AG10803 (cell line): Measurements from ENCODE around the gene BPI.
"Not testable (repeated sequence)": the region's sequence is repeated elsewhere in the genome, so short reads cannot be mapped to it uniquely, and the experiment has no call there.

Experiments
- DNase-seq: peaks from one replicate; pipeline ENCODE4 v3.0.0; 2010; ENCODE audit warnings: low read depth
- H3K4me3 ChIP-seq: 2 replicates; pipeline ENCODE4 v1.5.1; 2011; ENCODE audit warnings: mild to moderate bottlenecking, low read length, control low read depth
- TF ChIP-seq, protein P1 (sequence below): conservative IDR thresholded peaks from 2 replicates; pipeline ENCODE4 v1.5.1; 2011; ENCODE audit warnings: mild to moderate bottlenecking, low read length, control low read depth, inconsistent platforms

The BPI gene

DNA sequence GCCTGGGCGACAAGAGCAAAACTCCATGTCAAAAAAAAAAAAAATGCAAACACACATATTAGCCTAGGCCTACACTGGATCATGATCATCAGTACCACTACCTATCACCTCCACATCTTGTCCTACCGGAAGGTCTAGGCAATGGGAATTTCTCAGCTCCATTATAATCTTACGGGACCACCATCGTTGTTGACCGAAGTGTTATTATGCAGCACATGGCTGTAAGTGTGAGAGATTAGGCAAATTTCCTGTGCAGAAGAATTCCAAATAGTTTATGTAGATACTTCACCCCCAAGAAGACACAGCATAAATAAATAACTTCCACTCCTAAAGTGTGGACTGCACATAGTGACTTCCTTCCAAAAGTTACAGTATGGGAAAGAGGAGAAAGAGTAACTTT is 26.7 kb upstream of the BPI start:
- no peak overlapping the region for H3K4me3 ChIP-seq
- DNase-seq, result no peak
- TF ChIP-seq, protein P1, sequence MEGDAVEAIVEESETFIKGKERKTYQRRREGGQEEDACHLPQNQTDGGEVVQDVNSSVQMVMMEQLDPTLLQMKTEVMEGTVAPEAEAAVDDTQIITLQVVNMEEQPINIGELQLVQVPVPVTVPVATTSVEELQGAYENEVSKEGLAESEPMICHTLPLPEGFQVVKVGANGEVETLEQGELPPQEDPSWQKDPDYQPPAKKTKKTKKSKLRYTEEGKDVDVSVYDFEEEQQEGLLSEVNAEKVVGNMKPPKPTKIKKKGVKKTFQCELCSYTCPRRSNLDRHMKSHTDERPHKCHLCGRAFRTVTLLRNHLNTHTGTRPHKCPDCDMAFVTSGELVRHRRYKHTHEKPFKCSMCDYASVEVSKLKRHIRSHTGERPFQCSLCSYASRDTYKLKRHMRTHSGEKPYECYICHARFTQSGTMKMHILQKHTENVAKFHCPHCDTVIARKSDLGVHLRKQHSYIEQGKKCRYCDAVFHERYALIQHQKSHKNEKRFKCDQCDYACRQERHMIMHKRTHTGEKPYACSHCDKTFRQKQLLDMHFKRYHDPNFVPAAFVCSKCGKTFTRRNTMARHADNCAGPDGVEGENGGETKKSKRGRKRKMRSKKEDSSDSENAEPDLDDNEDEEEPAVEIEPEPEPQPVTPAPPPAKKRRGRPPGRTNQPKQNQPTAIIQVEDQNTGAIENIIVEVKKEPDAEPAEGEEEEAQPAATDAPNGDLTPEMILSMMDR, result no peak

DNA sequence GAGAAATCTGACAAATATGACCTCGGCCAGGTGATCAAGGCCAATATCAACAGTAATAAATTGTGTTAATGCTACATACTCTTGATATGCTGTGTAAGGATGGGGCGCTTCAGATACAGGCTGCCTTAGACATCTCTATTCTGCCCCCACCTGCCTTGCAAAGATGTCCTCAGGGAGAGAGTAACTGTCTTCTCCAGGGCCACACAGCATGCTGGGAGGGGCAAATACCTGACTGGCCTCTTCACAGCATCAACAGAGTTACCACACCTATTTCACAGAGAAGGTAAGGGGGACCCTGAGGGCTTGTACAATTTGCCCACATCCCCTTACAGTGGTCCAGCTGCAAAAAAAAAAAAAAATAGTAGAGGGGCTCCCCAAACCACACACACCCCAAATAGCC is 26.3 kb upstream of the BPI start:
- TF ChIP-seq, protein P1, result no peak
- DNase-seq, result no peak
- H3K4me3 ChIP-seq, result no peak overlapping the region

DNA sequence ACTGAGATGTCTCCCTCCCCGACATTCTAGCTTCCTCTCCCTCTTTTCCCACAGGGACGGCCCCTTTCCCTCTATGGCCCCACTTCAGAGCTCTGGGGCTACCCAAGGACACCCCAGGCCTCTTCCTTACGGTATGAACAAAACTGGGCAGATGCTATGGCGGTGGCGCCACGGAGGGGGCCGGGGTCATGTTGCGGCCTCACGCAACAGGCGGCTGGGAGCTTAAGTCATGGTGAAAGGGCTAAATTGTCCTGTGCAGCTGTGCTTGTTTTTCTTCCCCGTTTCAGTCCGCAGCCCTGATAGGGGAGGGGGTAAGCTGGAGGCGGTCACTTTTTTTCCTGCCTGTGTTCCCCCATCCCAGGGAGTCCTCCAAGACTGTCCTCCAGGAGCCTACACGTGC is 25.8 kb upstream of the BPI start:
- no peak for DNase-seq
- no peak overlapping the region for H3K4me3 ChIP-seq
- TF ChIP-seq, protein P1, result no peak

DNA sequence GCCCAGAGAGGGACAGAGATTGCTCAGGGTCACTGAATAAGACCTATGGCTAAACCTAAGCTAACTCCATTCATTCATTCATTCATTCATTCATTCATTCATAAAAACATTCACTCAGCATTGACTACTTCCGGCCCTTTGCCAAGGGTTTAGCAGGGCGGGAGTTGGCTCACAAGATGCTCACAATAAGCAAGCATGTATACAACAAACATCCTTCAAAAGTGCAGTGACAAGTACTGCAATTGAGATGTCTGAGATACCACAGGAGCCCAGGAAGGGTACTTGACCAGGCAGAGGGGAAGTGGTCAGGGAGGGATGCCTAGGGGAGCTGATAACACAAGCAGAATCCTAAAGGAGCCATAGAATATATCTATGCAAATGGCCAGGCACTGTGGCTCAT is 25.2 kb upstream of the BPI start:
- TF ChIP-seq, protein P1, result no peak
- no peak overlapping the region for H3K4me3 ChIP-seq
- DNase-seq, result no peak

DNA sequence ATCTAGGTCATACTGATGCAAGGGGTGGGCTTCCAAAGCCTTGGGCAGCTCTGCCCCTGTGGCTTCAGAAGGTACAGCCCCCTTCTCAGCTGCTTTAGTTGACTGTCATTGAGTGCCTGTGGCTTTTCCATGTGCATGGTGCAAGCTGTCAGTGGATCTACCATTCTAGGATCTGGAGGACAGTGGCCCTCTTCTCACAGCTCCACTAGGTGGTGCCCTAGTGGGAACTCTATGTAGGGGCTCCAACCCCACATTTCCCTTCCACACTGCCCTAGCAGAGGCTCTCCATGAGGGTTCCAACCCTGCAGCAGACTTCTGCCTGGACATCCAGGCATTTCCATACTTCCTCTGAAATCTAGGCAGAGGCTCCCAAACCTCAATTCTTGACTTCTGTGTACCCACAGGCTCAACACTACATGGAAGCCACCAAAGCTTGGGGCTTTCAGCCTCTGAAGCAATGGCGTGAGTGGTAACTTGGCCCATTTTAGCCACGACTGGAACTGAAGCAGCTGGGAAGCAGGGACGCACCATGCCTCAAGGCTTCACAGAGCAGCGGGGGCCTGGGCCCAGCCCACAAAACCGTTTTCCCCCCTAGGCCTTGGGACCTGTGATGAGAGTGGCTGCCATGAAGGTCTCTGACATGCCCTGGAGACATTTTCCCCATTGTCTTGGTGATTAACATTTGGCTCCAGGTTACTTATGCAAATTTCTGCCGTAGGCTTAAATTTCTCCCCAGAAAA is 22.6 kb upstream of the BPI start:
- not testable (repeated sequence) for DNase-seq, H3K4me3 ChIP-seq

DNA sequence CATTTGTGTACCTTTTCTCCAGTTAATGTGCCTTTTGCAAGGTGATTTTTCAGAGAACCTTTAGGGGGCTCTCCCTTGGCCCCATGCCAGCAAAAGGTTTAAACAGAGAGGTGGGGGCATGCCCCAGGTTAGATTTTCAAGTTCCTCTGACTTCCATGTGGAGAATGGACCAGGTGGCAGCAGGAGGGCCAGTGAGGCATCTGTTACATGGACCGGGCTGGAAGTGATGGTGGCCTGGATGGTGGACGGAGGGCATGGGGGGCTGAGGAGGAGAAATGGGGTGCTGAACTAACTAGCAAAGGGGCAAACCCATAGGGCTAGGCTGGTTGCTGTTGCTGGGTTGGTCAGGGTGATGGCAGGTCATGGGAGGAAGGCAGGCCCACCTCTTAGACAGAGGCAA is 20.7 kb upstream of the BPI start:
- no peak for DNase-seq
- TF ChIP-seq, protein P1, result no peak
- H3K4me3 ChIP-seq, result no peak overlapping the region

DNA sequence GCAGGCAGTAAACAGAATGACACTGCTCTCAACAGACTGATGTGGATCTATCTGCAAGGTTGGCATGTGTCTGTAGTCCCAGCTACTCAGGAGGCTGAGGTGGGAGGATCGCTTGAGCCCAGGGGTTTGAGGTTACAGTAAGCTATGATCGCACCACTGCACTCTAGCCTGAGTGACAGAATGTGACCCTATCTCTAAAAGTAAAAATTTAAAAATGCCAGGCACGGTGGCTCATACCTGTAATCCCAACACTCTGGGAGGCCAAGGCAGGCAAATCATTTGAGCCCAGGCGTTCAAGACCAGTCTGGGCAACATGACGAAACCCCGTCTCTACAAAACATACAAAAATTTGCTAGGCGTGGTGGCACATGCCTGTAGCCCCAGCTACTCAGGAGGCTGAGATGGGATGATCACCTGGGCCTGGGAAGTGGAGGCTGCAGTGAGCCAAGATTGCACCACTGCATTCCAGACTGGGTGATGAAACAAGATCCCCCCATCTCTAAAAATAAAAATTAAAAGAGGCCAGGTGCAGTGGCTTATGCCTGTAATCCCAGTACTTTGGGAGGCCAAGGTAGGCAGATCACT is 19.8 kb upstream of the BPI start:
- DNase-seq, H3K4me3 ChIP-seq: not testable (repeated sequence)

DNA sequence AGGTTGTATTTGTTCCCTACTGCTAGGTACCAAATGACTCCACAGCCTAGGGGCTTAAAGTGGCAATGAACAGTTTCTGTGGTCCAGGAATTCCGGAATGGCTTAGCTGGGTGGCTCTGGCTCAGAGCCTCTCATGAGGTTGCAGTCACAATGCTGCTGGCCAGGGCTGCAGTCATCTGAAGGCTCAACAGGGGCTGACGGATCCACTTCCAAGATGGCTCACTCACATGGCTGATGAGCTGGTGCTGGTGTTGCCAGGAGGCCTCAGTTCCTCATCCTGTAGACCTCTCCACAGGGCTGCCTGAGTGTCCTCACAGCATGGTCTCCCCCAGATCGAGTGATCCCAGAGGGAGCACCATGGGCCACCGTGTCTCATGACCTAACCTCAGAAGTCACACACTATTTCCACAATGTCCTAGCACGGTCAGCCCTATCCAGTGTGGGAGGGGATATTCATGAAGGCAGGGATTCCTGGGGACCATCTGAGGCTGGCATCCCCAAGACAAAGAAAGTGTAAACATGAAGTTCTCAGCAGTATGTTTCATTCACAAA is 19.0 kb upstream of the BPI start:
- DNase-seq, result no peak
- no peak overlapping the region for H3K4me3 ChIP-seq
- TF ChIP-seq, protein P1, result no peak
